GM19238 (cell line): Measurements from ENCODE around the gene RPL28.

Experiments
- DNase-seq: peaks from one replicate; pipeline ENCODE4 v3.0.0; 2011; ENCODE audit warnings: low spot score; ENCODE audit not compliant: insufficient read length

Gene RPL28

GRCh38 chr19:55353356-55353802 is 32.4 kb upstream of the RPL28 start:
- no peak for DNase-seq

DNA sequence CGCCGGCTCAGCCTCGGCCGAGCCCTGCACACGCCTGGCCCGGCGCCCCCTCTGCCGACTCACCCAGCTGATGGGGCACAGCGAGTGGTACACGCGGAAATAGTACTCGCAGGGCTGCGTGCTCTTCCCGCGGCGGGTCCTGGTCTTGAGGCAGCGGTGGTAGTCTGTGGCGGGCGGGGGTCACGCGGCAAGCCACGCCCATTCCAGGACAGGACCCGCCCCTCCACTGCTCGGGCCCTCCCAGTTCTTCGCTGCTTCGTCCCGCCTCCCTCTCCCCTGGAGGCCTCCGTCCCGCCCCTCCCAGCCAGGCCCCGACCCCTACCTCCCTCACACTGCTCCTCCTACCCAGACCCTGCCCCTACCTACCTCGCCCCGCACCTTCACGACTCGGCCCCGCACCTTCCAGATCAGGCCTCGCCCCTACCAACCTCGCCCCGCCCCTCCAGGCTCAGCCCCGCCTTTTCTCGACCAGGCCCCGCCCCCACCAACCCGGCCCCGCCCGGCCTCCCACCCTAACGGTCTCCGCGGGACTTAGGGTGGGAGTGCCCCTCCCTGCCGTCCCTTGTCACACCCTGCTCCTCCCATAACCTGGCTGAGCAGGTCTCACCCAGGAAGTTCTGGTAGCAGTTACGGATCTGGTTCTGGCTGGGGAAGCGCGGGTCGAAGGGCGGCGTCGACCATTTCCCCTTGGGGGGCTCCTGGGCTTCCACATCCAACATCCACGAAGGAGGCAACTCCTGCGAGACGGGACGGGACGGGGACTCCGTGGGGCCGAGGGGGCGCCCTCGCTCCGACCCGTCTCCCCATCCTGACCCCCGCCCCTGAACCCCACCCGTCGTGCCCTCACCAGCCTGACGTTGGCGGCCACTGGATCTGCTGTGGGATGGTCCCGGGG is 31.7 kb upstream of the RPL28 start:
- DNase-seq, result peak; percentile 78

DNA sequence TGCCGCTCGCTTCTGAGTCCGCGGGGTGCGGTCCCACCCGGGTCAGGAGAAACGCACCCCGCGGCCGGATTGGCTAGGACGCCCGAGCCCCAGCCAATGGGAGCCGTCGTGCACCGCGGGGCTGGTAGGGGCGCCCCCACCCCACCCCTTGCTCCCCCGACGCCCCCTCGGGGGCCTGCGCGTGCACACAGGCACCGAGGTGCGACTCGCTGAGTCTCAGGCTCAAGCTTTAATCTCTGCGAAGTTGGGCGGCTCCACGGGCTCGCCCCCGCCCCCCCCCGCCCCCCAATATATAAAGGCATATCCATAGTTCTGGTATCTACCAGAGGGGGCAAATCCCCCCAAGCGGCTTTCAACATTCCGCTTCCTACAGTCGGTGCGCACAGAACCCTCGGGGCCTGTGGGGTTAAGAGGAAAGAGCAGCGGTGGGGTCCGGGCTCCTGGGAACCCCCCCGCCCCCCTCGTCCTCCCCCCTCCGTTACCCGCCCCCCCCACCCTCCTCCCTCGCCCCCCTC is 31.0 kb upstream of the RPL28 start, which contains the start of gene COX6B2:
COX6B2 (minus strand) TSS at position 22 of the 515 bp plus-strand sequence. CDS start 198 bp downstream, outside the sequence.
- DNase-seq, result no peak

DNA sequence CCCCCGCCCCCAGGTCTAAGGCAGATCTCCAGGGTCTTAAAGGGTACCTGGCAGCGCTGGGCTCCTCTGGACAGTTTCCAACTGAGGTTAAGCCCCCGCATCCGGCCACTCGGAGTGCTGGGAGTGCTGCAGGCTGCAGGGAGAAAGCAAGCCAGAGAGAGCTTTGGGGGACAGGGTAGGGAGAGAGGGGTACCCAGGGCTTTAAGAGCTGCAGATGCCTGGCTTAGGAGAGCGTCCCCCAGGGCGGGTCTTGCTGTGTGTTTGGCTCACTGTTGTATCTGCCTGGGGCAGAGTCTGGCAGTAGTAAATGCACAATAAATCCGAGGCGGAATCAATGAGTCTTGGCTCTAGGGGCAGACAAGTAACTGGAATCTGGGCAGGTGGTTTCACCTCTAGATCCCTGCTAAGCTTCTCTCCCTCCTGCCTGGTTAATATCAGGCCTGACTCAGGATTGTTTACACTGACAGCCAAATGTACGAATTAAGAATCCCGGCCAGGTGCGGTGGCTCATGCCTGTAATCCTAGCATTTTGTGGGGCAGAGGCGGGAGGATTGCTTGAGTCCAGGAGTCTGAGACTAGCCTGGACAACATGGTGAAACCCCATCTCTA is 30.4 kb upstream of the RPL28 start:
- DNase-seq, result no peak

- DNase-seq, result no peak
These were observed 27.2 kb upstream of the RPL28 start for GRCh38 chr19:55358493-55358892.

DNA sequence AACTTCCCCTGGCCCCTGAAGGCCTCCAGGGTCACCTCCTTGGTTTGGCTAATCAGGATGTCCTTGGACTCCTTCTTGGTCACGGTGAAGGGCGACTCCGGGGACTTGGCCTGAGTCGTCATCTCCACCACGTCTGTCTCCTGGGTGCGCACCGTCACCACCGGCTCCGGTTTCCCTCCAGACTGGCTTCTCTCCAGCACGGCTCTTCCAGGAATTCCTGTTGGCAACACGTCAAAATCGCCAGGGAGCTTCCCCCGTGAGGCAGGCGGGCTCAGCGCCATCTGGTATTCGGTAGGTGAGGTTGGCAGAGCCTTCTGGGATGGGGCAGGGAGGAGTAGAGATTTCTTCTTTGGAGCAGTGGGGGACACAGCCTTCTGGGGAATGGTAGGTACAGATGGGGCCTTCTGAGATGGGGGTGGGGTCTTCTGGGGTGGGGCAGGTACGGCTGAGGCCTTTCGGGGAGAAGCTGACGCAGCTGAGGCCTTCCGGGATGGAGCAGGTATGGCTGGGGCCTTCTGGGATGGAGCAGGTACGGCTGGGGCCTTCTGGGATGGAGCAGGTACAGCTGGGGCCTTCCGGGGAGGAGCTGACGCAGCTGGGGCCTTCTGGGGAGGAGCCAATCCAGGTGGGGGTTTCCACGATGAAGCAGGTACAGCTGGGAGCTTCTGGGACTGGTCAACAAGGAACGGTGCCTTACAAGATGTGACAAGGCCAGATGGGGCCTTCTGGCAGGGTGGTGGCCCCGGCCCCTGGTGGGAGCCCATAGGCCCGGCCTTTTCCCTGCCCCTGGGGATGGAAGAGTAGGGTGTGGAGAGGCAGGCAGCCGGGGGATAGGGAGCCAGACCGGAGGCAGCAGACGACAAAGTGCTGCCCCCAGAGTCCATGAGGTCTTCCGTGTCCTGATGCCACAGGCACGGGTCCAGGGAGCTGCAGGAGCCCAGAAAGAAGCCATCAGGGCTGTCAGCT is 26.5 kb upstream of the RPL28 start:
- no peak for DNase-seq

- no peak for DNase-seq
These were observed 24.8 kb upstream of the RPL28 start for GRCh38 chr19:55360902-55361301.

GRCh38 chr19:55362174-55362989 is 23.4 kb upstream of the RPL28 start:
- DNase-seq, result no peak

DNA sequence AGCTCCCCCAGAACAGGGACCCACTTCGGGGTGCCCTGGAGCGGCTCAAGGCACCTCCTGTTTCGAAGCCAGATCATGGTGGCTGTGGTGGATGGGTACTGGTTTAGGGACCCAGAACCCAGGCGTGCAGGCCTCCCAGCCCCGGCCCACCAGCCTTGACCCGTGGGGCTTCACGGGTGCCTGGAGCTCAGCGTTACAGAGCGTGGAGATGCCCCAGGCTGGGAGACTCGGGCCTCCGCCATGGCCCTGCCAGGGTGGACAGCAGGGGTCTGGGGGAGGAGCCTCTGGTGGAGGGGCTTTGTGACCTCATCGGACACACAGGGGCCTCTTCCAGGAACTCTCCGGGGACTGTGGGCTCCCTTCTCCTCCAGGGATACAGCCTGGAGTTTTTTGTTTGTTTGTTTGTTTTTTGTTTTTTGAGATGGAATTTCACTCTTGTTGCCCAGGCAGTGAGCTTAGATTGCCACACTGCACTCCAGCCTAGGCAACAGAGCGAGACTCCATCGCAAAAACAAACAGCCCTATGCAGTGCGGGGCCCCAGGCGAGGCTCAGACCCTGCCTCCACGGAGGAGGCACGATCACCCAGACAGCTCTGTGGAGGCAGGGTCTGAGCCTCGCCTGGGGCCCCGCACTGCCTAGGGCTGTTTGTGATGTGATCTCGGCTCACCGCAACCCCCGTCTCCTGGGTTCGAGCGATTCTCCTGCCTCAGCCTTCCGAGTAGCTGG is 22.6 kb upstream of the RPL28 start, which contains the start of gene GARIN5B:
GARIN5B (minus strand) TSS at position 271 of the 727 bp plus-strand sequence; CDS start at position 77, 194 bp downstream.
- no peak for DNase-seq

- no peak for DNase-seq
These were observed 20.5 kb upstream of the RPL28 start for GRCh38 chr19:55365245-55365644.

DNA sequence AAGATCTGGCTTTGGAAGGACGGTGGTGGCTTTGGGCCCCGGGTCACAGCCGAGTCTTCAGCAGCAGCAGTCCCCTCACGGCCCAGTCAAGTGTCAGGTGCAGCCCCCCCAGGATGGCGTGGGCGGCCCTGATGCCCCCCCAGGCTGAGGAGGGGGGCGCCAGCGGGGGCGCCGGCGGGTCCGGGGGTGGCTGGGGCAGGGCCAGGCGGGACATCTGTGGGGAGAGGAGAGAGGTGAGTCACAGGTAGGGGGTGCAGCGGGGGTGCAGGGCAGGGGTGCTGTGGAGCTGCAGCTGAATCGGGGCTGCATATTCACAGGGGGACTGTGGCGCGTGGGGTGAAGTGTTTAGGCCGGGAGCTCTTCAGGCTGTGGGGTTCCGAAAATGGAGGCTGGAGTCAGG is 19.8 kb upstream of the RPL28 start:
- no peak for DNase-seq

DNA sequence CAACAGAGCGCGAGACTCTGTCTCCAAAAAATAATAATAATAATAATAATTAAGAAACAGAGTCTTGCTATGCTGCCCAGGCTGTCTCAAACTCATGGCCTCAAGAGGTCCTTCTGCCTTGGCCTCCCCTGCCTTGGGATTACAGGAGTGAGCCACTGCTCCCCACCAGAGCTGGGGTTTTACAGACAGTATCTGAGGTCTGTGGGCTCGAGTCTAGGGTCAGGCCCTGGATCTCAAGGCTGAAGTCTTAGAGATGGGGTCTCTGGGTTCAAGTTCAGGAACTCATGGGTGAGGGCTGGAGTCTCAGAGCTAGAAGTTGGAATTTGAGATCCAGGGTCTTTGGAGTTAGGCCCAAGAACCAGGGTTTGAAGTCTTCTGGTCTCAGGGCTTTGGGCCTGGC is 18.9 kb upstream of the RPL28 start:
- DNase-seq, result no peak

GRCh38 chr19:55368106-55368505 is 17.6 kb upstream of the RPL28 start:
- DNase-seq, result no peak

DNA sequence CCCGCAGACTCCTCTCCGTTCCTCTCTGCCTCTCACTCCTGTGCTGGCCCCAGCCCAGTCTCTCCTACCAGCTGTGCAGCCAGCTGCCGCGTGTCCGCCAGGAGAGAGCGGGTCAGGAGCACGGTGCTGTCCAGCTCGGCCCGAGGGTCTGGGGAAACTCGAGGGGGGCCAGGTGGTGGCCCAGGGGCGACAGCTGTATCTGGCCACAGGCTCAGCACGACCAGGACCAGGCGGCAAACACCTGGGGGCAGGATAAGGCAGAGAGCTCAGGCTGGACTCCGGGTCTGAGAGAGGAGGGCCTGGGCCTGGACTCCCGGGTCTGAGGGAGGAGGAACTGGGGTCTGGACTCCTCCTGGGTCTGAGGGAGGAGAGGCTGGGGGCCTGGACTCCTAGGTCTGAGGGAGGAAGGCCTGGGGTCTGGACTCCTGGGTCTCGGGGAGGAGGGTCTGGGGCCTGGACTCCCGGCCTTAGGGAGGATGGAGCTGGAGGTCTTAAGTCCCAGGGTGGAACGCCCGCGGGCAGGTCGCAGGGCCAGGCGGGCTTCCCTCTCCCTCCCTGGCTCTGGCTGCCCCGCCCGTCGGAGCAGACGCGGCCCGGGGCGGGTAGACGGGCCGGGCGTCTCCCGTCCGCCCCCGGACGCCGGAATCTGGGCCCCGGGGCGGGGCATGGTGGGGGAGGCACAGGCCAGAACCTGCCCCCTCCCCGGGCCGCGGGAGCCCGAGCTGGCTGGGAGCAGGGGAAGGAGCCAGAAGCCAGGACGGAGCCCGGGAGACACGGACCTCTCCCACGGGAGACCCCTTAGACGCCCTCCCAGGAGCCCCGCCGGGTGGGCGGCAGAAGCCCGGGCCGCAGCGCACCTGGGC is 16.8 kb upstream of the RPL28 start:
- no peak for DNase-seq

GRCh38 chr19:55369653-55370304 is 16.0 kb upstream of the RPL28 start:
- DNase-seq, result peak; percentile 64

GRCh38 chr19:55370305-55370988 is 15.3 kb upstream of the RPL28 start, which contains the start of gene IL11:
Gene IL11 (minus strand): TSS chr19:55370463. CDS start chr19:55370310, 153 bp downstream.
- no peak for DNase-seq

DNA sequence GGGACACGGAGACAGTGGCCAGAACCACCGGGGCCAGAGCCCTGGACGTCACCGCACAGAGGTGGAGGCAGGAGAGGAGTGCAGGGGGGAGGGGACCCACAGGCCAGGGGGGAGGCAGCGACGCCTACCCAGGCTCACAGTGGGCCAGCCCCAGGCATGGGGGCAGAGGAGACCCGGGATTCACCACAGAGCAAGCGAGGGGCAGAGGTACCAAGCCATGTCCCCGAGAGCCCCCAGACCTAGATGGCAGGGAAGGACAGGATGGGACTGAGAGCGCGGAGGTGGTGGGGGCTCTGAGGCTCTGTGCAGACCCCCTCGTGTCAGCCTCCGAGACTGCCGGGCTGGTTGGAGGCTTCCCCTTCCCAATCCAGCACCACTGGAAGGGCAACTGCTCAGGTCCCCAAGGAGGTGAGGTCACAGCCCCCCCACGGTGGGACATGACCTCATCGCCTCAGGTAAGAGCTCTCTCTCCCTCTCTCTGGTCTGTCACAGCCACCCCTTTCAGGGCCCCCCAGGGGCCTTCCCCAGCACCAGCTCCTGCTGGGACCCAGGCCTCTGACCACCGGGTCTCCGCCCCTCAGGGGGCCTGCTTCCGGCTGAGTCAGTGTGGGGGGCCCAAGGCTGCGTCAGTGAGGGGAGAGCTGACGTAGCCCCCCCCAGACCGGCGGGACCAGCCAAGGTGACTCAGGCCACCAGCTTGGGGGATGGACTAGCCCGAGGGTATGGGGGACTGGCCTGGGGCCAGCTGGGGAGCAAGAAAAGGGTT is 13.2 kb upstream of the RPL28 start:
- no peak for DNase-seq
